IMR-90 (cell line): Measurements from ENCODE around the gene FAM83G.

Experiments
- BHLHE40 ChIP-seq: fragments of 150-350 bp; IDR thresholded peaks from 2 replicates; pipeline ENCODE4 v1.6.1; 2016; ENCODE audit warnings: mild to moderate bottlenecking, low read depth, low read length
- CHD1 ChIP-seq: IDR thresholded peaks from 2 replicates; pipeline ENCODE4 v1.6.1; 2012; ENCODE audit warnings: low read depth, low read length, improper control_type of control experiment
- CTCF ChIP-seq: conservative IDR thresholded peaks from 2 replicates; pipeline ENCODE4 v1.5.1; 2012; ENCODE audit warnings: mild to moderate bottlenecking, low read depth, low read length, improper control_type of control experiment
- FOS ChIP-seq: fragments of 150-350 bp; IDR thresholded peaks from 2 replicates; pipeline ENCODE4 v1.6.1; 2016; ENCODE audit warnings: low read depth, low read length
- MAFK ChIP-seq: IDR thresholded peaks from 2 replicates; pipeline ENCODE4 v1.6.1; 2012; ENCODE audit warnings: low read depth, low read length, improper control_type of control experiment
- MAZ ChIP-seq: IDR thresholded peaks from 2 replicates; pipeline ENCODE4 v1.6.1; 2012; ENCODE audit warnings: low read depth, mild to moderate bottlenecking, low read length, improper control_type of control experiment, moderate library complexity, borderline replicate concordance
- MXI1 ChIP-seq: IDR thresholded peaks from 2 replicates; pipeline ENCODE4 v1.6.1; 2012; ENCODE audit warnings: low read depth, mild to moderate bottlenecking, low read length, moderate library complexity, borderline replicate concordance
- POLR2A ChIP-seq: IDR thresholded peaks from 2 replicates; pipeline ENCODE4 v1.6.1; 2012; ENCODE audit warnings: mild to moderate bottlenecking, low read depth, low read length
- RAD21 ChIP-seq: IDR thresholded peaks from 2 replicates; pipeline ENCODE4 v1.6.1; 2012; ENCODE audit warnings: low read length, improper control_type of control experiment
- RCOR1 ChIP-seq: IDR thresholded peaks from 2 replicates; pipeline ENCODE4 v1.6.1; 2012; ENCODE audit warnings: mild to moderate bottlenecking, low read length, improper control_type of control experiment; ENCODE audit not compliant: insufficient replicate concordance
- RFX5 ChIP-seq: IDR thresholded peaks from 2 replicates; pipeline ENCODE4 v1.8.0; 2012; ENCODE audit warnings: low read depth, mild to moderate bottlenecking, low read length, moderate library complexity
- SMC3 ChIP-seq: fragments of 150-350 bp; IDR thresholded peaks from 2 replicates; pipeline ENCODE4 v1.6.1; 2016; ENCODE audit warnings: low read depth, mild to moderate bottlenecking, antibody characterized with exemption, low read length, moderate library complexity

GRCh38 chr17:18937981-18938691 is 66.4 kb downstream of the FAM83G start:
- TF ChIP-seq CTCF (no peak), POLR2A (no peak), RCOR1 (no peak), BHLHE40 (no peak), SMC3 (no peak), MAFK (no peak), RAD21 (no peak), FOS (no peak), CHD1 (no peak), MAZ (no peak), MXI1 (no peak), RFX5 (no peak)
